Stimulated activated CD4-positive, alpha-beta T cell treated with anti-CD3 and anti-CD28 coated beads, Interleukin-1b, Interleukin-23, amount 100 ng/mL, for 48 hours (primary cell): Measurements from ENCODE around the gene TCF21.
A peak's percentile ranks its signal among the peaks of the same experiment; 100 is the strongest.
"Not testable (repeated sequence)": the region's sequence is repeated elsewhere in the genome, so short reads cannot be mapped to it uniquely, and the experiment has no call there.

ENCODE experiments used
- DNase-seq: peaks from one replicate; pipeline ENCODE4 v3.0.0-alpha.2; 2020

Gene TCF21

GRCh38 chr6:133888929-133889556 lies at the start of gene TCF21:
TCF21 (plus strand) TSS chr6:133889113; CDS start chr6:133889398, 285 bp downstream.
- no peak for DNase-seq

GRCh38 chr6:133841176-133841575 lies 47.7 kb upstream of the TCF21 start:
- no peak for DNase-seq

GRCh38 chr6:133843098-133843497 lies 45.8 kb upstream of the TCF21 start:
- DNase-seq: no peak

DNA sequence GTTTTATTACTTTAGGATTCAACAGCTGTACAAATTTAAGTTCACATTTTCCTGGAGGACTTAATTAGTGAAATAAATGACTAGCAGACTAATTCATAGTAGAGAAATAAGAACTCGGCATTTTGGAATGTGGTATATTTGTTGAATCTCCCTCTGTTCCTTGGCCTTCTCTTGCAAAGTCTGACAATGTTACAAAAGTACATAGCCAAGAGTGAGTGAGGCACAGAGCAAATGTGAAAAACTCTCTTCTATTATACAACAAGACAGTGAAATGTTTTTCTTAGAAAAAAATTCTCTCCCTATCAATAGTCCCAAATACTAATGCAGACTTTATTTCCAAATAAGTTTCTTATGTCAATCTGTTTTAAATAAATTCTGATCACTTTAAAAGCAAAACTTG lies 44.2 kb upstream of the TCF21 start:
- DNase-seq: no peak

DNA sequence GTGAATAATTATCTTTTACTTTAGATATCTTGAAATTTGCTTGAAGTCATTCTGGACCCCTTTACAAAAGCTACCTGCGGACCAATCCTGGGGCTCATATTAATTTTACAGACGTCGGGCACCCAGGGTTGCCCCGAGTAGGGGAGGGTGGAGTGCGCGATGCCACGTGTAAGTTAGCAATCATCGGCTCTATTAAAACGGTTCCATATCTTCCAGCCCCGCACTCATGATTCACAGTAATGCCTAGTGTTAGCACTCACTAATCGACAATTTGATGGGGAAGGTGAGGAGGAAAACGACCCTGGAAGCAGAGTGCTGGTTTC lies 34.9 kb upstream of the TCF21 start:
- DNase-seq: no peak

DNA sequence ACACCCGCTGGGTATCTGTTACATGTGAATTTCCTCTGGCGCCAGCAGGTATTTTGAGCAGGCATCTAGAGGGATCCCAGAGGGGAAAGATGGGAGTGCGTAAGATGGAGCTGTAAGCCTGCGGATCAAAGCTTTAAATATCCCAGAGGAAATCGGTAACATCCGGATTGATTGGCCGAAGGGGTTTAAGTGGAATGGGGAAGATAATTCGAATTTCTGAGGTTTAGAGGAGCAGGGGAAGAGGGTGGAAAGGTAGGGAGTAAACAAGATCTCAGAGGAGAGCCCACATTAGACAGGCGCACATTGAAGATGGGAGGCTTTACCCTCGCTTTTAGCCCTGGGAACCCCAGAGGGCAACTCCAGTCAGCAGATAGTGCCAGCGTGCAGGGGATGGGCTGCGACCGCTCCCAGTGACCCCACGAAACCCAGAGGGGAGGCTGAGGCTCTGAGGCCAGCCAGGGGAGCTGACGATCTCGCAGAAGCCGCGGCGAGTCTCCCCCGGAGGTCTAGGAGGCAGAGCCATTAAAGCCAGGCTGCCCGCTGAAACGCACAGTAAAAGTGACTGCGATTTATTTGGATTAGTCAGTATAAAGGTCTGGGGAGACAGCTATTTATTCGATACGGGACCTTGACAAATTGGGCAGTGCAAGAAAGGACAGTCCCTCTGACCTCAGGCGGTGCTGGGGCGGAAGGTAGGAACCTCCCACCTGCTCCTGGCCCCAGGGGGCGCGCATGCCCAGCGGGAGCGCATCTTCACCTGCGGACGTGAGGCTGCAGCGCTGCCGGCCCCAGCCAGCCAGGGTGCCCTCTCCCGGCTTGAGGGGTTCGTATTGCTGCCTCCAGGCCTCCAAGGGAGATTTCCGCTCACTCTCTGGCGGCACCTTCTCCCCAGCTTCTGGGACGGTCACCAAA lies 34.3 kb upstream of the TCF21 start:
- peak; percentile 4 for DNase-seq

DNA sequence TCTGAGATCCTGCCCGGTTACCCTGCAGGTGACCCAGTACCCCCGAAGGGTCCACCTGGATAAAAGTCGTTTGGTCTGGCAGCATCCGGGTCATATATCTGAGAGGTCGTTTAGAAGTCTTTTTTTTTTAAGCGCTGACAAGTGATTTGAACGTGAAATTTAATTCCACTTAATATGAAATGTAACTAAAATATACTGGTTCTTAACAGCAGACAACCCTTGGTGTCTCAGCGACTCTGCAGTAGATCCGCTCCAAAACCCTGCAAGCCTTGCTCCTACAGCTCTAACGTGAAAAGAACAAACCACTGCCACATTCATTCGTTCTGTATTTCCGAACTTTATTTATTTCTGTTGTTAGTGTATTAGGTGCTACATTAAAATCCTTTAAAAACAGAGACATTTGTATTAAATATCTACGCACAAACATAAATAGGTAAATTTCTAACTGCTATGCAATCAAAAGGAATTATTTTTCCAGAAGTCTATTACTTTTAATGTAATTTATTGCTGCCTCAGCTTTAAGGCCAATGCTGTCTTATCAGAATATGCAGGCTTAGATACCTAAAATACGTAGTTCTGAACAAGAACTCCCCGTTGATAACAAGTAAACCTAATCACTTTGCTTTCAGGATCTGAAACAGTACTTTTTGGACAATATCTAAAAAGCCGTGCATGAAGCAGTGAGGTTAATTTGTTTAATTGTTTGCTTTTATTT lies 33.5 kb upstream of the TCF21 start:
- no peak for DNase-seq

- no peak for DNase-seq
These were observed 32.9 kb upstream of the TCF21 start for GRCh38 chr6:133855991-133856370.

DNA sequence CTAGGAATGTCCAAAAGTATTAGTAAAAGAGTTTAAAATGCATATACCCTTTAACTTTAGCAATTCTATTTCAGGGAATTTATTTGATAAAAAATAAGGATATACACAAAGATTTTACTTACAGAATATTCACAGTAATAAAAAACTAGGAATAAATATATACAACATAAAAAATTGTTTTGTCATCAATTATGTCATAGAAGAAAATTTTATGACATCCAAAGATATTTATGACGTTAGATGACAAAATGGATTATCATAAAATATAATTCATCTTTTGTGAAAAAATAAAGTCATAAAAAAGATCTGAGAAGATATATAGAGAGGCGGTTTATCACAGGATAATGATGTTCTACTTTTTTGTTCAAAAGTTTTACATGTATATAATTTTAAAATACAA lies 32.0 kb upstream of the TCF21 start:
- no peak for DNase-seq

- no peak for DNase-seq
These were observed 31.2 kb upstream of the TCF21 start for GRCh38 chr6:133857696-133858095.

- DNase-seq: not testable (repeated sequence)
These were observed 27.6 kb upstream of the TCF21 start for GRCh38 chr6:133861337-133861736.

GRCh38 chr6:133863228-133863627 lies 25.7 kb upstream of the TCF21 start:
- no peak for DNase-seq

- no peak for DNase-seq
These were observed 23.2 kb upstream of the TCF21 start for GRCh38 chr6:133865680-133866079.

- DNase-seq: no peak
These were observed 17.8 kb upstream of the TCF21 start for GRCh38 chr6:133871131-133871530.

DNA sequence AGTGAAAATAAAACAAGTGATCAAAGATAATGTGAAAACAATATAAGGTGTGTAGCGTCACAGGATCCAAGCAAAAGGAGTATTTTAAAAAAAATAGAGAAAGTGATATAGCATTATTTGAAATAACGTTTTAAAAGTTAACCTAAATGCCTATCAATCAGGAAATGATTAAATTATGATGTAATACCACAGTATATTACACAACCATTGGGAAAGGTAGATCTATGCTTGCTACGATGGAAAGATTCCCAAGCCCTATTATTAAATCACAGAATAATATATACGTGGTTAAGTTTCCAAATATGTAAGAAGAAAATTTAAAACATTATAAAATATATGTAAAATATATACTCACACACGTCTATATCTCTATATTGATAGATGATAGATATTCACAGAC lies 15.4 kb upstream of the TCF21 start:
- no peak for DNase-seq

GRCh38 chr6:133877116-133877515 lies 11.8 kb upstream of the TCF21 start:
- no peak for DNase-seq

- DNase-seq: no peak
These were observed 8.9 kb upstream of the TCF21 start for GRCh38 chr6:133880006-133880405.

DNA sequence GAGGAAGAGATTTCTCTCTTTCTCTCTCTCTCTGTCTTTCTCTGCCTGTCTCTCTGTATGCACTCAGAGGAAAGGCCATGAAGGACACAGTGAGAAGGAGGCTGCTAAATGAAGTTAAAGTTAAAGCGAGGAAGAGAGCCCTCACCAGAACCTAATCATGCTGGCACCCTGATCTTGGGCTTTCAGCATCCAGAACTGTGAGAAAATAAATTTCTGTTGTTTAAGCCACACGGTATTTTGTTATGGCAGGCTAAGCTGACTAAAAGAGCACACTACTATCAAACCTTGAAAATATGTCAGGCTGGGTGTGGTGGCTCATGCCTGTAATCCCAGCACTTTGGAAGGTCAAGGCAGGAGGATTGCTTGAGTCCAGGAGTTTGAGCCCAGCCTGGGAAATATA lies 8.0 kb upstream of the TCF21 start:
- DNase-seq: no peak

GRCh38 chr6:133886104-133886775 lies 2.7 kb upstream of the TCF21 start:
- DNase-seq: no peak

DNA sequence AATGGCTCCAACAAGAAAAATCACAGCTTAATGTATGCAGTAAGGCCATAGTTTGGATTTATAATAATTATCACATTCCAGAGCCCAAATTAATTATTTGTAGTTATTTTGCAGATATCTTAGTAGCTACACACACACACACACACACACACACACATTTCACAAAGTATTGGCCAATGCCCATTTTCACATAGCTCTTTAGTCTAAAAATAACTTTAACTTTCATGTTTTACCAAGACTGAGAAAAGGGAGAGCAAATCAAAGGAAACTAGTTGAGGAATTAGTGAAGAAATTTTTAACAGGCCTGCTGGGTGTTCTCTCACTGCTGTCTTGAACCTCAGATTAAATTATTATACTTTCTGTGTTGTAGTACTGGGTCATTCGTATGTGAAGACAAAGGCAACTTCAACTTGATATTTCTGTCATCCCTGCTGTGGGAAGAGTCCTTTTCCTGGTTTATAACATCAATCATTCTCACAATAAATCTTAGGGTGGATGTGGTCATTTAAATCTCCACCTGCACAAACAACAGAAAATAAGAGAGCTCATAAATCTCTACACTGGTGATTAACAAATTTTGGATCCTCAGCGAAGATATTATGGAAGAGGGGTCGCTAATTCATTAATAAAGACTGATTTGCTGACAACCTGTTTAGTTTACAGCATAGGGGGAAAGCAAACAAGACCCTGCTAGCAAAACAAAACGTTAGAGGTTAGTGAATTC lies 1.6 kb upstream of the TCF21 start:
- no peak for DNase-seq

- no peak for DNase-seq
These were observed 1.1 kb upstream of the TCF21 start for GRCh38 chr6:133887880-133888230.

GRCh38 chr6:133889557-133890403 lies 867 bp downstream of the TCF21 start:
- peak; percentile 12 for DNase-seq
